Upper lobe of left lung (tissue), 4 donors: ENCODE measurements around the gene LRRC10B.

Source experiments
- EP300 ChIP-seq, 4 donors: sonication (generic); formaldehyde crosslinking; IDR thresholded peaks; one replicate each; pipeline ENCODE4 v1.5.1; 2017; ENCODE audit warnings: antibody characterized with exemption in 4 of 4, control low read depth in 2 of 4
- TF ChIP-seq, protein P1 (sequence below), 6 experiments: fragments of 450-650 bp in 4 of 6; fragments of 200-600 bp in 2 of 6; sonication (generic) in 2 of 6; IDR thresholded peaks; one replicate each; pipeline ENCODE4 v1.5.1; 2016 to 2019; ENCODE audit warnings: antibody characterized with exemption in 6 of 6

DNA sequence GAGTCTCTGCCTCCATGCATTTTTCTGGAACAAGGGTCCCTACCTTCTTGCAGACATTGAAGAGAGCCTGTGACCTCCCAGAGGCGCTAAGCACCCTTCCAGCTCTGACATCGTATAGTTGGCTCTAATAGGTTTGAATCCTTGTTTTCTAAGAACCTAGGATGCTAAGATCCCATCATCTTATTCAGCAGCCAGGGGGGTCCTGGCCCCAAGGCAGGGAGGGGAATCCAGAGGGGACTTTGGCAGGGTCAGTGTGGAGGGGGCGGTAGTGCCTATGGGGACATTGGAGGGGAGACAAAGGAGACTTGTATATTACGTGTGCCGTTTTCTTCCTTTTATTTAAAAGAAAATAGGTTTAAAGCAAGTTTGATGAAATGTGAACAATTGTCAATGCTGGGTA, 3.4 kb upstream of the LRRC10B start:
- TF ChIP-seq EP300 (IDR thresholded peaks at IDR 0.05): no peak
- TF ChIP-seq, protein P1, sequence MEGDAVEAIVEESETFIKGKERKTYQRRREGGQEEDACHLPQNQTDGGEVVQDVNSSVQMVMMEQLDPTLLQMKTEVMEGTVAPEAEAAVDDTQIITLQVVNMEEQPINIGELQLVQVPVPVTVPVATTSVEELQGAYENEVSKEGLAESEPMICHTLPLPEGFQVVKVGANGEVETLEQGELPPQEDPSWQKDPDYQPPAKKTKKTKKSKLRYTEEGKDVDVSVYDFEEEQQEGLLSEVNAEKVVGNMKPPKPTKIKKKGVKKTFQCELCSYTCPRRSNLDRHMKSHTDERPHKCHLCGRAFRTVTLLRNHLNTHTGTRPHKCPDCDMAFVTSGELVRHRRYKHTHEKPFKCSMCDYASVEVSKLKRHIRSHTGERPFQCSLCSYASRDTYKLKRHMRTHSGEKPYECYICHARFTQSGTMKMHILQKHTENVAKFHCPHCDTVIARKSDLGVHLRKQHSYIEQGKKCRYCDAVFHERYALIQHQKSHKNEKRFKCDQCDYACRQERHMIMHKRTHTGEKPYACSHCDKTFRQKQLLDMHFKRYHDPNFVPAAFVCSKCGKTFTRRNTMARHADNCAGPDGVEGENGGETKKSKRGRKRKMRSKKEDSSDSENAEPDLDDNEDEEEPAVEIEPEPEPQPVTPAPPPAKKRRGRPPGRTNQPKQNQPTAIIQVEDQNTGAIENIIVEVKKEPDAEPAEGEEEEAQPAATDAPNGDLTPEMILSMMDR (IDR thresholded peaks at IDR 0.05): no peak
